ENCODE results near the gene SPATA24.

The SPATA24 gene

DNA sequence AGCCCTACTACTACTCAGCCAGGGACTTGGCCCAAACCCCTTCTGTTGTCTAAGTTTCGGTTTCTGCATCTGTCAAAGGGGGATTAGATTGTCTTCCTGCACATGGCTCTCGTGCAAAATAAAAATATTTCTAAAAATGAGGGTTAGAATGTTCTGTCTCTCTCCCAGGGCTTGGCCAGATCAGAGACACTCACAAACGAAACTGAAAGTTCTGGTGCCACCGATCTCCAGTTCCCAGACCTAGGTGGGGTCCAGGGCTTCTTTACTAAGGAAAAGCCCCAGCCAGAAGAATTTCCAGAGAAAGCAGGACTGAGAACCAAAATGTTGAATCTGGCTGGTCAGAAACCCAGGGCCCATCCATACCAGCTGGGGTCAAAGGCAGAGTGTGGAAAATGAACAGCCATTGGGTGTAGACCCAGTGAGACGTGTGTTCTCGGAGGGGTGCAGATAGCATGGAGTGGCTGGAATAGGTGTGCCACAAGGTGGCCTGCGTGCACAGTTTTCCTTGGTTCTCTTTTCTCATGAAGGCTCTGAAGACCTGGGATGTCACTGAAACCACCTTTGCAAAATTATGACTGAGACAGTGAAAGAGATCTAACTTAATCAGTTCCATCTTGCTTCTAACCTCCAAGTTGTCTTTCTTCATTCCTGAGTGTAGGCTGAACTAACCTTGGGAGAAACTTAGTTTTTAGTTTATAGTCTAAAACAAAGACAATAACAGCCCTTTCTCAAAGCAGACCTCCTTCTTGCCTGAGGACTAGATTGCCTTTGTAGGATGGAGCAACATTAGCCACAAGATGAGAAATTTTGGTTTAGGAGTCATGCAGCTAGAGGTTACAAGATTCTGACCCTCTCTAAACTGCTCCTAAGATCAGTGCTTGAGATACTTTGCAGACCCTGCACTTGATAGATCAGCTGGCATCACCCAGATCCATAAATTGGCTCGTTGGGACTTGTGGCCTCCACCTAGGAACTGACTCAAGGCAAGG lies 18.5 kb downstream of the SPATA24 start:
- Histone ChIP-seq H3K9me3 (ENCODE audit: control insufficient read depth in 1 of 2, low read length in 2 of 2) (no peaks in the 10 kb centered on the region), H3K27me3 (ENCODE audit: low read depth, low read length) (no peaks in the 10 kb centered on the region), H3K4me3 (ENCODE audit: low read depth in 1 of 2, low read length in 2 of 2) (peak overlapping the region; percentile 37 to 69), H3K4me1 (ENCODE audit: control insufficient read depth in 1 of 2, insufficient read depth in 2 of 2, low read length in 2 of 2) (peaks cover 0 to 4% of the 10 kb centered on the region in 2 donors), H3K27ac (ENCODE audit: low read length) (peak overlapping the region; percentile 67), H3K36me3 (ENCODE audit: control insufficient read depth in 1 of 2, insufficient read depth in 2 of 2, low read length in 2 of 2) (no peaks in the 10 kb centered on the region)

DNA sequence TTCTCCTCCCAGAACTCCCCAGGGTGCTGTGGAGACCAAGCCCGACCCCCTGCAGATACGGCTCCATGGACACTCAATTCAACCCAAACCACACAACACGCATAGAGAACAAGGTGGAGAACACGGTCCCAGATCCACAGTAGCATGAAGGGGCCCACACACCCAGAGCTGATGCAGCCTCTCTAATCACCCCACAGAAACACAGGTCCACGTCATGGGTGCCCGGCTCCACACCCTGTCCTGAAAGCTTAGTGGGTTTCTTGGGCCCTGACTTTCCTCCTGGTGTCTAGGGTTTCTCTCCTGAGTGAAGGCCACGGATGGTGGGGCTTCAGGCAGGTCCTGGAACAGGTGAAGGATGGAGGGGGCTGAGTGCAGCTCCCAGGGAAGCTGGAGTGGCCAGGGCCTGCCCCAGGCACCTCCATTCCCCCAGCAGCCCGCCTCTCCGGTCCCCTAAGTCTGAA lies 19.3 kb downstream of the SPATA24 start:
- no peaks in the 10 kb centered on the region for H3K36me3 ChIP-seq (ENCODE audit: control insufficient read depth in 1 of 2, insufficient read depth in 2 of 2, low read length in 2 of 2)
- H3K27me3 ChIP-seq (ENCODE audit: low read depth, low read length), result no peaks in the 10 kb centered on the region
- peaks cover 0 to 4% of the 10 kb centered on the region in 2 donors for H3K4me1 ChIP-seq (ENCODE audit: control insufficient read depth in 1 of 2, insufficient read depth in 2 of 2, low read length in 2 of 2)
- H3K27ac ChIP-seq (ENCODE audit: low read length), result peak overlapping the region; percentile 67
- H3K9me3 ChIP-seq (ENCODE audit: control insufficient read depth in 1 of 2, low read length in 2 of 2), result no peaks in the 10 kb centered on the region
- peak overlapping the region; percentile 37 to 69 for H3K4me3 ChIP-seq (ENCODE audit: low read depth in 1 of 2, low read length in 2 of 2)

DNA sequence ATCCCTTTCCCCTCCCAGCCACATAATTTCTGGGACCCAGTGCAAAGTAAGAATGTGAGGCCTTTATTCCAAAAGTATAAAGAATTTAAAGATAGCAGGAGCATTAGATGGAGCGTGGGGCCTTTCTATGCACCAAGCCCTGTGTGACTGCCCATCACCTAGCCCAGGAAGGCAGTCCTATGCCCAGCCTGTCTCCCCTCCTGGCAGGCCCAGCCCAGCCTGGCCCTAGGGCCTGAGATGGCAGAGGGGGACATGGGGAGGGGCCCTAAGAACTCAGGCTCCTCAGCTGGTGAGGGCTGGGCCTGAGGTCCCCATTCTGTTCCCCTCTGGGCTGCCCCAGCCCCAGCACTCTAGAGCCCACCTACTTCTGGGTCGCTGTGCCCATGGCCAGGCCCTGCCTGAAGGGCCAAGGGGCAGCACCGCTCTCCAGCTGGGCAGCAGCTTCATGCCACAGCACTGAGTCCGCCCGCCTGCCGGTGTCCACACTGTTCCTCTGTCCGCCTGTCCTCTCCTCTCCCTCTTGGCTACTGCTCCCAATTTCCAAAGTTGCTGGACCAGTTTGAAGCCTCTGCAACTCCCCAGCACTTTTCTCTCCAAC lies 19.8 kb downstream of the SPATA24 start:
- Histone ChIP-seq H3K27ac (ENCODE audit: low read length) (no peak overlapping the region), H3K4me3 (ENCODE audit: low read depth in 1 of 2, low read length in 2 of 2) (no peak overlapping the region), H3K4me1 (ENCODE audit: control insufficient read depth in 1 of 2, insufficient read depth in 2 of 2, low read length in 2 of 2) (peaks cover 0 to 4% of the 10 kb centered on the region in 2 donors), H3K27me3 (ENCODE audit: low read depth, low read length) (no peaks in the 10 kb centered on the region), H3K9me3 (ENCODE audit: control insufficient read depth in 1 of 2, low read length in 2 of 2) (no peaks in the 10 kb centered on the region), H3K36me3 (ENCODE audit: control insufficient read depth in 1 of 2, insufficient read depth in 2 of 2, low read length in 2 of 2) (no peaks in the 10 kb centered on the region)

DNA sequence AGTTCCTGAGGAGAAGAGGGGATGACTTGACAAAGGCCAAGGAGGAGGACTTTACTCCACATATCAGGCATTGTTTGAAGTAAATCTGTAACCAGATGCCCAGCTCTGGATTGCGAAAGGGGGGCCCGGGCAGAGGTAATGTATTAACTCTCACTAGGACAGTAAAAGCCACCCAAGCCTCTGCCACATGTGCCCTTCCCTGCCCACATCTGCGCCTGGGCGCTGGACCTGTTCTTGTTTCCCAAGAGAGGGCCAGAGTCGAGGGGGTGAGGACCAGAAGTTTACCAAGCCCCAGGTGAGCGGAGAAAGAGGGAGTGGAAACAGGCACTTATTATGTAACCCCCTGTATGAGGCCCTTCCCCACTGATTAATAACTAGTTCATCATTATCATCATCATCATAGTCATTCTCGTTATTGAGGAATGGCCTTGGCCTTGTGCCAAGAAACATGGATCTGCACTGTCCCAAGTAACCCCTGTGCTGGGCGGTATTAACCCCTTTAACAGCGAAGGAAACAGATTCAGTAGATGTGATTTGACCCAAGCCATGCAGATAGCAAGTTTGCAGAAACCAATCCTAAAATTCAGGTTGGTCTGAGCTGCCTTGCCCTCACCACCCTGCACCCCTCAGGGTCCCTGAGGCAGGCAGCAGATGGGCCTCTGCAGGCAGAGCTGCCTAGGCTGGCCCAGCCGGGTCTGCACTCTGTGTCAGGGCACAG lies 20.5 kb downstream of the SPATA24 start, which contains the start of gene SLC23A1:
SLC23A1 (minus strand) TSS at position 23 of the 718 bp plus-strand sequence. CDS start 44 bp downstream, outside the sequence.
- Histone ChIP-seq H3K27me3 (ENCODE audit: low read depth, low read length) (no peaks in the 10 kb centered on the region), H3K9me3 (ENCODE audit: control insufficient read depth in 1 of 2, low read length in 2 of 2) (no peaks in the 10 kb centered on the region), H3K27ac (ENCODE audit: low read length) (no peak within 1 kb of the TSS), H3K4me1 (ENCODE audit: control insufficient read depth in 1 of 2, insufficient read depth in 2 of 2, low read length in 2 of 2) (peaks cover 0 to 4% of the 10 kb centered on the region in 2 donors), H3K36me3 (ENCODE audit: control insufficient read depth in 1 of 2, insufficient read depth in 2 of 2, low read length in 2 of 2) (no peaks in the 10 kb centered on the region), H3K4me3 (ENCODE audit: low read depth in 1 of 2, low read length in 2 of 2) (no peak within 1 kb of the TSS)

DNA sequence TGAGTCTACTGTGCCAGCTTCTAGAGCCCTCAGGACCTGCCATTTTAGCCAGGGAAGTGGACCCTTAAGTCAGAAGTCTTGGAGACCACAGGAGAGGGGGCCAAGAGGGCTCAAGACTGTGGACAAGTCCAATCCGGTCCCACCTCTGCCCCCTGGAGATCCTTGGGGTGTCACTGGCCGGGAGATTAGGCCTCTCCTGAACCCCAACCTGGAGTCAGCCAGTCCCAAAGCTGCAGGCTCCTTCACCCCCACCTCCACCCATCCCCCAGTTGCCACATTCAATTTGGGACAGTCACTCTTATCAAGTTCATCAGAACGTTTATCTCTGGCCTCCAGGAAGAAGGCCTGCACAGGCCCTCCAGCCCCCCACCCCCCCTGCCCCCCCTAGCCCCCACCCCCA lies 21.1 kb downstream of the SPATA24 start:
- no peak overlapping the region for H3K27ac ChIP-seq (ENCODE audit: low read length)
- no peaks in the 10 kb centered on the region for H3K36me3 ChIP-seq (ENCODE audit: control insufficient read depth in 1 of 2, insufficient read depth in 2 of 2, low read length in 2 of 2)
- no peaks in the 10 kb centered on the region for H3K9me3 ChIP-seq (ENCODE audit: control insufficient read depth in 1 of 2, low read length in 2 of 2)
- peaks cover 0 to 4% of the 10 kb centered on the region in 2 donors for H3K4me1 ChIP-seq (ENCODE audit: control insufficient read depth in 1 of 2, insufficient read depth in 2 of 2, low read length in 2 of 2)
- H3K4me3 ChIP-seq (ENCODE audit: low read depth in 1 of 2, low read length in 2 of 2), result no peak overlapping the region
- H3K27me3 ChIP-seq (ENCODE audit: low read depth, low read length), result no peaks in the 10 kb centered on the region

DNA sequence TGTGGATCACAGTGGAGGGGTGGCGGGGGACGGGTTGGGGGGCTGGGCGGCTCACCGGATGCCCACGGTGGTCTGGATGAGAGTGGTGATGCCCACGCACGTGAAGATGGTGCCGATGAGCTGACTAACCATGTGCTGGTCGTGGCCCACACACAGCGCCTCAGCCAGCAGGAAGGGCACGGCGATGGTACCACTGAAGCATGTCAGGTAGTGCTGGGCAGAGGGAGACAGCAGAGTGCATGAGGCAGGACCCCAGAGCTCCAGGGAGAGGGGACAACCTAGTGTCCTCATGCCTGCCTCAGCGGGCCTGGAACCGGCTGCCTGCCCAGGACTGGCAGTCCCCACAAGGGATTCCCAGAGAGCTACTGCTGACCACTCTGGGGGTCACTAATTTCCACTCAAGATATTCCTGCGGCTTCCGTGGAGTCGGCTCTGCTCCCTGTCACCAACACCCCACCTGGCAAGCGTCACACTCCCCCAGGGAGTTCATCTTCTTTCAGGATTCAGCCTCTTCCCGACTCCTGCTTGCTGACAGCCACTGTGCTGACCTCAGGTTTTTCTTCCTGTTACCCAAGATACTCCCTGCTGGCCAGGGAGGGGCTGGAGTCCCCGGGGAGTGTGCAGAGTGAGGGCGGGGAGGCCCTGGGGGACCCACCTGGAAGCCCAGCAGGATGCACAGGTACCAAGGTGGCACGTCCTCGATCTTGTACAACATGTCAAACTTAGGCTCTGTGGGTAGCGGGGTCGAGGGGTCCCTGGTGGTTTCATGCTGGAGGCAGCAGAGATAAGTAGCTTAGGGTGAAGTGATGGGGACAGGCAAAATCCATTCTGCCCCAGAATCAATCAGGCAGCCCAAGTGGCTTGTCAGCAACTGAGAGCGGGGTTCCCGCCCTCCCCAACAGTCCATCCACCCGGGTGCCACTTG lies 21.8 kb downstream of the SPATA24 start:
- peaks cover 0 to 4% of the 10 kb centered on the region in 2 donors for H3K36me3 ChIP-seq (ENCODE audit: control insufficient read depth in 1 of 2, insufficient read depth in 2 of 2, low read length in 2 of 2)
- H3K27ac ChIP-seq (ENCODE audit: low read length), result no peak overlapping the region
- H3K4me1 ChIP-seq (ENCODE audit: control insufficient read depth in 1 of 2, insufficient read depth in 2 of 2, low read length in 2 of 2), result peaks cover 0 to 4% of the 10 kb centered on the region in 2 donors
- H3K27me3 ChIP-seq (ENCODE audit: low read depth, low read length), result no peaks in the 10 kb centered on the region
- no peaks in the 10 kb centered on the region for H3K9me3 ChIP-seq (ENCODE audit: control insufficient read depth in 1 of 2, low read length in 2 of 2)
- no peak overlapping the region for H3K4me3 ChIP-seq (ENCODE audit: low read depth in 1 of 2, low read length in 2 of 2)

DNA sequence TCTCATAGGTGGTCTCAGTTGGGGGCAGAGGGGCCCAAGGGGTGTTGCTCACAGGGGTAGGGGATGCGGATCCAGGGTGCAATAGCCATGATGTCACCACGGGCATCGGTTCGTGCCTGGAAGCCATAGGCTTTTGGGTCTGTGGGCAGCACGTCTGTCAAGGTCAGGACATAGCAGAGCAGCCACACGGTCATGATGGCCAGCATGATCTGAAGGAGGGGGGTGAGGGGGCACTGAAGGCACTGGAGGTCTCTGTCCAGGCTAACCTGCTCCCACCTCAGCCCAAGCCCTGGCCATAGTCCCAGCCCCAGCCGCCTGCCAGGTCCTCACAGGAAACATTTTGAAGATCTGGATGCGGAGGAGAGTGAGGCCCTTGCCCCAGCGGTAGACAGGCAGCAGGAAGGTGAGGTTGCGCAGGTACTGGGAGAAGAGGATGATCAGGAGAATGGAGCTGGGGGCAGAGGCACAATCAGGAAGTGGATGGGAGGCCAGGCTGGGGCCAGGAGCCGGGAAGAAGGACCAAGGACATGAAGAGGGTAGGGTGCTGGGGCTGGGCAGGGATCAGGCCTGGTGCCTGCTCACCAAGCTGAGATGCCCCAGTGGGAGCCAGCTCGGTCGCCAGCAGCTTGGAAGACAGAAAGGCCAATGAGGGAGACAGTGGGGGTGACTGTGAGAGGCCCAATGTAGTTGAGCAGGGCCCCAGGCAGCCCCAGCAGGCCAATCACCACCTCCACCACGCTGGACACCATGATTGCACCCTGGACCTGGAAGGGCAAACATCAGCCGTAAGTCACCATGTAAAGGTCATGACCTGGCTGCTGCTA lies 24.1 kb downstream of the SPATA24 start:
- no peaks in the 10 kb centered on the region for H3K27me3 ChIP-seq (ENCODE audit: low read depth, low read length)
- H3K4me3 ChIP-seq (ENCODE audit: low read depth in 1 of 2, low read length in 2 of 2), result no peak overlapping the region
- H3K36me3 ChIP-seq (ENCODE audit: control insufficient read depth in 1 of 2, insufficient read depth in 2 of 2, low read length in 2 of 2), result peaks cover 0 to 6% of the 10 kb centered on the region in 2 donors
- H3K9me3 ChIP-seq (ENCODE audit: control insufficient read depth in 1 of 2, low read length in 2 of 2), result no peaks in the 10 kb centered on the region
- H3K4me1 ChIP-seq (ENCODE audit: control insufficient read depth in 1 of 2, insufficient read depth in 2 of 2, low read length in 2 of 2), result peaks cover 0 to 4% of the 10 kb centered on the region in 2 donors
- H3K27ac ChIP-seq (ENCODE audit: low read length), result no peak overlapping the region

DNA sequence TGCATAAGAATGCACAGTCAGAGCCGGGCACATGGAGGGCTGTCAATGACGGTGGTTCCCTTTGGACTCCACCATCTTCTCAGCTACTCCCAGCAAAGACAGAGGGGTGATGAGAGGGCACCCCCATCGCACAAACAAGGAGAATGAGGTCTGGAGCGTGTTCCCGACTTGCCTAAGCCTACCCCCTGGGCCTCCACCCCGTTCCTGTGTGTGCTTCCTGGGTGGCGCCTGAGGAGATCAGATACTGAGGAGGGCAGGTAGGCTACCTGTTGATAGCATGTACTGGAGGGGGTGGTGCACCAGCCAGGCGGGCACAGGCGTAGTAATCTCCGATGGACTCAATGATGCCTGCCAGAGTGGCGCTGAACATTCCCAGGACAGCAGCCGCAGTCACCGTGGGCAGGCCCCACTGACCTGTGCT lies 24.9 kb downstream of the SPATA24 start:
- Histone ChIP-seq H3K9me3 (ENCODE audit: control insufficient read depth in 1 of 2, low read length in 2 of 2) (no peaks in the 10 kb centered on the region), H3K4me1 (ENCODE audit: control insufficient read depth in 1 of 2, insufficient read depth in 2 of 2, low read length in 2 of 2) (peaks cover 0 to 2% of the 10 kb centered on the region in 2 donors), H3K4me3 (ENCODE audit: low read depth in 1 of 2, low read length in 2 of 2) (no peak overlapping the region), H3K27me3 (ENCODE audit: low read depth, low read length) (no peaks in the 10 kb centered on the region), H3K27ac (ENCODE audit: low read length) (no peak overlapping the region), H3K36me3 (ENCODE audit: control insufficient read depth in 1 of 2, insufficient read depth in 2 of 2, low read length in 2 of 2) (peaks cover 0 to 6% of the 10 kb centered on the region in 2 donors)

DNA sequence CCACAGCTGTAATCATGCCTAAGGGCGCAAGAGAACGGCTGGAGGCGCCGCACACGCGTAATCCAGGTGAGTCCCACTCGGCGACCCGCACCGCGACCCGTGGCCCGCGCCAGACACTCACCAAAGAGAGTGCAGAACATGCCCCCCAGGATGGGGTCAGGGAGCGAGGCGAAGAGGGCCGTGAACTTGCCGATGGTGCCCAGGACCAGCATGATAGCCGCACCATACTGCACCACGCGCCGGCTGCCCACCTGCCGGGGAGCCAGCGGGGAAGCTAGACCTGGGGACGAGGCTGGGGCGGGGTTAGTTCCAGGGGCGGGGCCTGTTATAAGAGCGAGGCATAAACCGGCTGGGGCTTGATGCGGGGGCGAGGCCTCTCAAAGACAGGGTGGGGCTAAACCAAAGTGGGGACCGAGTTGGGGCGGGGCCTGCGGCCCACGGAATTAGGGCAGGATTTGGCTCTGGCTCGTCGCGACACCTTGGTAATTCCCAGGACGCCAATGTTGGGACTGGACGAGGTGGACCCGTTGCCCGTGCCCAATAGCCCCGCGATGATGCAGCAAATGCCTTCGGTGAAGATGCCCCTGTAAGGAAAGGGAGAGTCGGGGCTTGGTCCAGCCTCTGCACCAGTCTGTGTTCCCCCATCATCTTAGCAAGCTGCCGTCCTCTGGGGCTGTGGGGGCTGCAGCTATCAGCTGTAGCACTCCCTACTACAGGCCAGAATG lies 25.6 kb downstream of the SPATA24 start:
- Histone ChIP-seq H3K36me3 (ENCODE audit: control insufficient read depth in 1 of 2, insufficient read depth in 2 of 2, low read length in 2 of 2) (peaks cover 0 to 6% of the 10 kb centered on the region in 2 donors), H3K27ac (ENCODE audit: low read length) (no peak overlapping the region), H3K27me3 (ENCODE audit: low read depth, low read length) (no peaks in the 10 kb centered on the region), H3K9me3 (ENCODE audit: control insufficient read depth in 1 of 2, low read length in 2 of 2) (no peaks in the 10 kb centered on the region), H3K4me1 (ENCODE audit: control insufficient read depth in 1 of 2, insufficient read depth in 2 of 2, low read length in 2 of 2) (peaks cover 0 to 6% of the 10 kb centered on the region in 2 donors), H3K4me3 (ENCODE audit: low read depth in 1 of 2, low read length in 2 of 2) (no peak overlapping the region)

All from muscle layer of duodenum (tissue), 2 donors.